NCI-H2081 (cell line): Measurements from ENCODE around the gene CAMSAP3.
"Not testable (repeated sequence)": the region's sequence is repeated elsewhere in the genome, so short reads cannot be mapped to it uniquely, and the experiment has no call there.

Experiments
- DNase-seq, 2 experiments: peaks; one replicate each; lab custom pipeline; 2025; lab: John Stamatoyannopoulos, UW

Gene CAMSAP3

DNA sequence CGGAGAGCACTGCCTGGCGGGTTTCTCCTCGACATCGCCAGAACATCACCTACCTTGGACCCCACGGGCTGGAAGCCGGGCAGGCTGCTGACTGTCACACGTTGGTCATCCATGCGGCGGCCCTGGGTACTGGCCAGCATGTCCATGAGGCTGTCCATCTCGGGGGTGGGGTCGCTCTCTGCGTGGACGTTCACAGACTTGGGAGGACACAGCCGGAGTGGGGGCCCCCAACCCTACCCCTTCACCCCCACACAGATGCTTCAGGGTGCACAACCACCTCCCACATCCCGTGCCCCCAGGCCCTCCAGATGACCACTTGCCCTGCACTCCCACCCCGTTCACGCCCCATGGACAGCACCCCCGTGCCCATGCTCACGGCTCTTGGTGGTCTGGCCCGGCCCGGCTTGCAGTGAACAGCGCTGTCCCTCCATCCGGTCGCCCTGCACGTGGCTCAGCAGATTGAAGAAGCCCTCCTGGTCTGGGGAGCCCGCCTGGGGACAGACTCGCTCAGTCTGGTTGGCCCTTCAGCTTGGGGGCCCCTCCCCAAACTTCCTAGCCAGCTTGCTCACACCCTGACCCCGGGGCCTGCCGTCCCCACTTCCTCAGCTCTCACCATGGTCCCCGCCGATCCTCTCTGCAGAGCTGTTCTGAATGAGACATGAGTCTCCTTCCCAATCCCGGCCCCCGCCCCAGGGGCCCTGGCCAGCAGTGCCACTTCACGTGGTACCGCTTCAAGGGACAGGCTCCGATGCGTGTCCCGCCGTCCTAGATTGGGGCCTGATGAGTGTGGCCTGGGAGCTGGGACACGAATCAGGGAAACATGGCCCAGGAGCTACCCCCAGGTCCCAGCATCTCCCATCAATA is 36.9 kb downstream of the CAMSAP3 start:
- DNase-seq = no peak

DNA sequence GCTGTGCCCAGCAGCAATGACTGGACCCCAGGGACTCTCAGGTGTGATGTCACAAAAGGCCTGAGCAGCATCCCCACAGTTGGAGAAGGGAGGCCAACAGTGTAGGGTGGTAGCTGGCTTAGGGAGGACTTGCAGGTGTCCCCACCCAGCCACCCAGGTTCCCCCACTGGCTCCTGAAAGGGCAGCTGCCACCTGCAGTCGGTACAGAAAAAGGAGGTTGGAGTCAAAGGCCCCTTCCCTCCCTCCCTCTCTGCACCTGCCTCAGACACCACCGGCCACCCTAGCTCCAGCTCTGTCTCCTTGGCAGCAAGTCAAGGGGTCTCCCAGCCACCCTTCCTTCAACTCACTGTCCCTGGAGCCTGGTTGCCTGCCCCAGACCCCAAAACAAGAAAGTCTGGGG is 38.0 kb downstream of the CAMSAP3 start, which contains the start of gene PCP2:
TSS of gene PCP2 (minus strand) at position 22 of the 400 bp plus-strand sequence. CDS start 262 bp downstream, outside the sequence.
- no peak for DNase-seq

DNA sequence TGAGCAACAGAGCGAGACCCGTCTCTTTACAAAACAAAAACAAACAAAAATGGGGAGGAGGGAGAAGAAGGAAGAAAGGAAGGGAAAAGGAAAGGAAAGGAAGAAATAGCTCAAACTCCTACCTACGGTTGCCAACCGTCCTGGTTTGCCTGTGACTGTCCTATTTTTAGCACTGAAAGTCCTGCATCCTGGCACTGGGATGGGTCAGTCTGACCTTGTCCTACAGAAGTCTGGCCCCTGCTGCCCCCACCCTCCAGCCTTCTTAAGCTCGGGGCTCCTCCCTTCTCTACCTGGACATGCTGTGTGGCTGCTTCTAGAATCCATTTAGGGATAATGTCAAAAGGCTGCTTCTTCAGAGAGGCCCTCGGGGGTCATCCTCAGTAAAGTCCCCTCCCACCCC is 40.0 kb downstream of the CAMSAP3 start:
- no peak for DNase-seq

DNA sequence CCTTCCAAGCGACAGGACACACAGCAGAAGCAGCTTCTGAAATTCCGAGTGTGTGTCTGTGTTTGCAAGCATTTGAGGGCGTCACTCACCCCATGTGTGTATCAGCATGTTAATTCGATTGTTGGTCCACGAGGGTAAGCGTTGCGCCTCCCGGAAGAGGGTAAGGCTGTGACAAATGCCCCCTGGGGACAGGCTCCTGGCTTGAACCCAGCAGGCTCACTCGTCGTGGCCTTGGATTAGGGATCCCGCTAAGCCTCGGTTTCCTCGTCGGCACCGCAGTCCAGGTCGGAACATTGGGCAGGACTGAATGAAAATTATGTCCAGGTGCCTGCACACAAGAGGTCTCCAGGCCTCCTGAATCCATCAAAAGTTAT is 40.6 kb downstream of the CAMSAP3 start:
- DNase-seq = no peak

DNA sequence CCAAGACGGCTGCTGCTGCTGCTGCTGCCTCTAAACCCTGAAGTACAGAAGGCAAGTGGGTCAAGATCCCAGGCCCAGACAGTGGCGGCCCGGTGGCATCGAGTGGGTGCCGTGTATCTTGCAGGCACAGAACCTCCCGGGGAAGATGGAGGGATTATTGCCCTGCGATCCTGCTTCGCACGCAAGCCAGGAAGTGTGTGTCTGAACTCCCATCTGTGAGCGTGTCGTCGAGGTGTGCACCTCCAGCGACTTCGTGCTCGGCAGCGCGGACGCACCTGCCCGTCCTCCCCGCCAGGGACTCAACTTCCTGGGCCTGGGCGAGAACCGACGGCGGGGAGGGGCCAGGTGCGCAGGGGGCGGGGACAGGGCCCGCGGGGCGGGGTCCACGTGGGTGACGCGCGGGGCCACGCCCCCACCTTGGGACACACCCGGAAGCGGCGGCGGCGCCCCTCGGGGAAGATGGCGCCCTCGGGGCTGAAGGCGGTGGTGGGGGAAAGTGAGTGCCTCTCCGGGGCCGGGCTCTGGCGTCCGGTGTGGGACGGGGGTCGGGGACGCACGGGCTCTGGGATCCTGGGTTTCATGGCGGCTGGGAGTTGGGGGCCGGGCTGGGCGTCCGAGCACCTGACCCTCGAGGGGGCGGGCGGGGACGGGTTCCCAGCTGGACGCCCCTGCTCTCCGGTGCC is 41.2 kb downstream of the CAMSAP3 start, which contains the start of gene STXBP2:
TSS of gene STXBP2 (plus strand) at position 420 of the 683 bp plus-strand sequence. CDS start at position 460, 40 bp downstream.
- DNase-seq = peak; percentile 73 to 76

DNA sequence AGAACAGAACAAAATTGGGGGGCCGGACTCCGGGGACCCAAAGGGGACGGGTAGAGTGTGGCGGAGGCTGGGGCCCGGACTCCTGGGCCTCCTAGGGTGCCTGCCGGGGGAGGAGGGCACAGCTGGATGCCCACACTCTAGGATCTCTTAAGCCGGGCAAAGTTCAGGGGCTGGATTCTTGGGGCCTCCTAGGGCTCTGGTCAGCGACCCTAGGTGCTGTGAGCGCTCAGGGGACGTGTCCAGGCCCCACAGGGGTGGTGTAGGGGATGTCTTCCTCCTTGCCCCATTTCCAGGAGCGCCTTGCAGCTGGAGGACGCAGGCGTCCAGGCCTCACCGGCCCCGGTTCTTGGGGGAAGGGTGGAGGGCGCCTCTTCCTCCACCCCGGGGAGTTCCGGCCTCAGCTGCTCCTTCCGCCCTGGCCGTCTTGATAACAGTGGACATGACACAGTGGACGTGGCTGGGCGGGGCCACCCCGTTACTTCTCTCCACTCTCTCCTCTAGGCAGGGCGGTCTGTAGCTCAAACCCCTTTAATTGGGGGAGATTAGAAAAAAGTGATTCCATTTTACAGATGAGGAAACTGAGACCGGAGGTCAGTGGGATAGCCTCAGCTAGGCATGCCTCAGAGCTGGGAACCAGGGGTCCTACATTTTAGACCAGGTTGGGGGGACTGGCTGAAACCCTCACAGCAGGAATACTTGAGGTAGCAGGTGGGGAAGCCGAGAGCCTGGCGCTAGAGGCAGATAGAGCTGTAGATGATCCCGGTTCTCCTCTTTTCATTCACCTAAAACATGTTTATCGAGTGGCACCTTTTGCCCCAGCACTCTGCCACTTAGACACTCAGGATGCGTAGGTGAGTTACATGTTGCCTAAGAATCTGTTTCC is 42.0 kb downstream of the CAMSAP3 start:
- DNase-seq = no peak

DNA sequence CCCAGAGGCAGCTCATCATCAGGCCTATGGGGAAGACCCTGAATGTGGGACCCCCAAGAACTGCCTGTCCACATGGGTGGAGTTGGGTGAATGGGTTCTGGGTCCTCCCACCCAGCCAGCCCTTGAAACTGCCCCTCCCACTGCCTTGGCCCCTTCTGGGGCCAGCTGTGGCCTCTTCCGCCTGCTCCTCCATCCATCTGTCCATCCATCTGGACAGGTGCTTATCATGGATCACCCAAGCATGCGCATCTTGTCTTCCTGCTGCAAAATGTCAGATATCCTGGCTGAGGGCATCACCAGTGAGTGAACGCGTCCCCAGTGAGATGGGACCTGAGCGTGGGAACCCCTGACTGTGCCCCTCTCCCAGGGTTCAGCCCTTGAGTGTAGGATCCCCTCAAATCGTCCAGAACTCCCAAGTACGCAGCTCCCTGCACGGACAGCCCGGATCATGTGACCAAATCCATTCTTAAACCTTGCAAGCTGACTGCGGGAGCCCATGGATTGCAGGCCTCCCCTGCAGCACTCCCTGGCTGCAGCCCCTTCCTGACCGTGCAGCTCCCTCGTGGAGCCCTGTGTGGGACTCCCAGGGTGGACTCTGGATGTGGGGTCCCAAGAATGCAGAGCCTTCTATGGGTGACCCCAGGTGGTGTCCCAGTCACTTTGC is 43.3 kb downstream of the CAMSAP3 start:
- DNase-seq = no peak

DNA sequence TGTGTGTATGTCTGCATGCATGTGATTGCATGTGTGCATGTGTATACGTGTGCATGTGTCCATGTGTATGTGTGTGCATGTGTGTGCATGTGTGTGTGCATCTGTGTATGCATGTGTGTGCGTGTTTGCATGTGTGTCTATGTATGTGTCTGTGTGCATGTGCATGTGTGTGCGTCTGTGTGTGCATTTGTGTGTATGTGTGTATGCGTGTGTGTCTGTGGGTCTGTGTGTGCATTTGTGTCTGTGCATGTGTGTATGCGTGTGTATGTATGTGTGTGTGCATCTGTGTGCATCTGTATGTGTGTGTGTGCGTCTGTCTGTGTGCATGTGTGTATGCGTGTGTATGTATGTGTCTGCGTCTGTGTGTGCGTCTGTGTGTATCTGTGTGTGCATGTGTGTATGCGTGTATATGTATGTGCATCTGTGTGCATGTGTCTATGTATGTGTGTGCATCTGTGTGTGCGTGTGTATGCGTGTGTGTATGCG is 44.2 kb downstream of the CAMSAP3 start:
- no peak for DNase-seq

DNA sequence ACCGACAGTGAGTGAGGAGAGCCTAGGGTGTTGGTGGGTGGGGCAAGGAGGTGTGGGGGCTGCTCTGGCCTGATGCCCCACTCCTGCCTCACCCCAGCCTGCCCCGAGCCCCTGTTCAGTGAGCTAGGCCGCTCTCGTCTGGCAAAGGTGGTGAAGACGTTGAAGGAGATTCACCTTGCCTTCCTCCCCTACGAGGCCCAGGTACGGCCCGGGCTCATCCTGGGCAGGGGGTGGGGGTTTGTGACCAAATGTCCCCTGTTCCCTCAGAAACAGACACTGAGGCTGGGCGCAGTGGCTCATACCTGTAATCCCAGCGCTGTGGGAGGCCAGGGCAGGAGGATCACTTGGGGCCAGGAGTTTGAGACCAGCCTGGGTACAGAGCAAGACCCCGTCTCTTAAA is 45.1 kb downstream of the CAMSAP3 start:
- no peak for DNase-seq

DNA sequence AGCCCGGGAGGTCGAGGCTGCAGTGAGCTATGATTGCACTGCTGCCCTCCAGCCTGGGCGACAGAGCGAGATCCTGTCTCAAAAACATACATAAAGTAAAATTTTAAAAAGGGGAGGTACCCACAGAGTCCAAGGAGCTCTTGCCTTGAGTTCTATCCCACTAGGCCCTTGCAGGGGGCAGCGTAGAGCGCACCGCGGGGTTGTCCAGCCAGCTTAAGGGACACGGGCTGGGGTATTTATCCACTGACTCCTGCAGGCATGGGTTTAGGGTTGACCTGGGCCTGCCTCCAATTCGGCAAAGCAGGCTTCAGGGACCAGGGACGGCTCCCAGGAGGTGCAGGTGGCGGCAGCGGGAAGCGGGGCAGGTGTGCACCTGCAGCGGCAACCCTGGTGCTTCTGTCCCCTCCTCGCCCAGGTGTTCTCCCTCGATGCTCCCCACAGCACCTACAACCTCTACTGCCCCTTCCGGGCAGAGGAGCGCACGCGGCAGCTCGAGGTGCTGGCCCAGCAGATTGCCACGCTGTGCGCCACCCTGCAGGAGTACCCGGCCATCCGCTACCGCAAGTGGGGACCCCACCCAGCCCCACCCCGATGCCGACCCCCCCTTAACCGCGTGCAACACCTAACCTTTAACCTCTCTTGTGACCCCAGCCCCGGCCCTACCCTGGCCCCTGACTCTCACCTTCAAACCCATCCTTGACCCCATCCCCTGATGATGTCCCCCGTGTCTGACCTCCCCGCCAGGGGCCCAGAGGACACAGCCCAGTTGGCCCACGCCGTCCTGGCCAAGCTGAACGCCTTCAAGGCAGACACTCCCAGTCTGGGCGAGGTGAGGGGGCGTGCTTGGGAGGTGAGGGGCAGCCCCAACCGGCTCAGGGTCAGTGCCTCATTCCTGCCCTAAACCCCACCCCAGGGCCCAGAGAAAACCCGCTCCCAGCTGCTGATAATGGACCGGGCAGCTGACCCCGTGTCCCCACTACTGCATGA is 45.9 kb downstream of the CAMSAP3 start:
- no peak for DNase-seq

DNA sequence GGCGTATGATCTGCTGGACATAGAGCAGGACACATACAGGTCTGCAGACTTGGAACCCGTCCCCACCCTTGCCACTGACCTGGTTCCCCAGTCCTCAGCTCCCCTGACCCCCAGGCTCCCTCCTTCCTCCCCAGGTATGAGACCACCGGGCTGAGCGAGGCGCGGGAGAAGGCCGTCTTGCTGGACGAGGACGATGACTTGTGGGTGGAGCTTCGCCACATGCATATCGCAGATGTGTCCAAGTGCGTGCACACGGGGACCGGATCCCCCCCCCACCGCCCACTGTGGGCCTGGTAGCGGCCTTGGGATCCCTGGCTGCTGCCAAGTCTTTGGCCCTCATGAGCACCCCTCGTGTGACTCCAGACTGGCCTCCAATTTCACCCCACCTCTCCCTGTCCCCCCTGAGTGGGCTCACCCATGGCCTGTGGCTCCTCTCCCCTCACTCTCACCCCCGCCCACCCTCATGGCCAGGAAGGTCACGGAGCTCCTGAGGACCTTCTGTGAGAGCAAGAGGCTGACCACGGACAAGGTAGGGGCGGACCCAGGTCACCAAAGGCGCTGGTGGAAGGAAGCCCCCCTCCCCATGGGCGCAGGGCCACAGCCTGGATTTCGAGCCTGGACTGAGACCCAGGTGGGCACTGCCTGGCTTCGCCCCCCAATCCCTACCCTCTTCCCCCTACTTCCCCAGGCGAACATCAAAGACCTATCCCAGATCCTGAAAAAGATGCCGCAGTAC is 46.8 kb downstream of the CAMSAP3 start:
- no peak for DNase-seq

DNA sequence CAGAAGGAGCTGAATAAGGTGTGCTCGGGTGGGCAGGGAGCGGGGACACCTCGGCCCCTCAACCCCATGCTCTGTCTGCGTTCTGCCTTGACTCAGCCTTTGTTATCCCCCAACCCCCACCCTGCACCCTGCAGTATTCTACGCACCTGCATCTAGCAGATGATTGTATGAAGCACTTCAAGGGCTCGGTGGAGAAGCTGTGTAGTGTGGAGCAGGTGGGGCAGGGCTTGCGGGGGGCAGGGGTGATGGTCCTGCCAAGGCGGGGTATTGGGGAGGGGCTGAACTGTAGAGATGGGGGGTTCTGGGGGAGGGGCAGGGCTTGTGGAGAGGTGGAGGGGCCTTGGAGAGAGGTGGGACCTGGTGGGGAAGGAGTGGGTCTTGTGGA is 47.4 kb downstream of the CAMSAP3 start:
- no peak for DNase-seq

DNA sequence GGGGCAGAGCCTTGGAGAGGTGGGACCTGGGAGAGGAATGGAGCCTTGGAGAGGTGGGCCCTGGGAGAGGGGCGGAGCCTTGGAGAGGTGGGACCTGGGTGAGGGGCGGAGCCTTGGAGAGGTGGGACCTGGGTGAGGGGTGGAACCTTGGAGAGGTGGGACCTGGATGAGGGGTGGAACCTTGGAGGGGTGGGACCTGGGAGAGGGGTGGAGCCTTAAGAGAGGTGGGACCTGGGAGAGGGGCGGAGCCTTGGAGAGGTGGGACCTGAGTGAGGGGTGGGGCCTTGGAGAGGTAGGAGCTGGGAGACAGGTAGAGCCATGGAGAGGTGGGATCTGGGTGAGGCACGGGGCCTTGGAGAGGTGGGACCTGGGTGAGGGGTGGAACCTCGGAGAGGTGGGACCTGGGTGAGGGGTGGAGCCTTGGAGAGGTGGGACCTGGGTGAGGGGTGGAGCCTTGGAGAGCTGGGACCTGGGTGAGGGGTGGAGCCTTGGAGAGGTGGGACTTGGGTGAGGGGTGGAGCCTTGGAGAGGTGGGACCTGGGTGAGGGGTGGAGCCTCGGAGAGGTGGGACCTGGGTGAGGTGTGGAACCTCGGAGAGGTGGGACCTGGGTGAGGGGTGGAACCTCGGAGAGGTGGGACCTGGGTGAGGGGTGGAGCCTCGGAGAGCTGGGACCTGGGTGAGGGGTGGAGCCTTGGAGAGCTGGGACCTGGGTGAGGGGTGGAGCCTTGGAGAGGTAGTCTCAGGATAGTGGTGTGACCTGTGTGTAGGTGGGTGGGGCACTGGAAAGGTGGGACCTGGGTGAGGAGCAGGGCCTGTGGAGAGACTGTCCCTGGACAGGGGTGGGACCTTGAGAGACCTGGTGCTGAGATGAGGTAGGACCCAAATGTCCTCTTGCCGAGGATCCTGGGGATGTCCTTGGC is 48.2 kb downstream of the CAMSAP3 start:
- not testable (repeated sequence) for DNase-seq

DNA sequence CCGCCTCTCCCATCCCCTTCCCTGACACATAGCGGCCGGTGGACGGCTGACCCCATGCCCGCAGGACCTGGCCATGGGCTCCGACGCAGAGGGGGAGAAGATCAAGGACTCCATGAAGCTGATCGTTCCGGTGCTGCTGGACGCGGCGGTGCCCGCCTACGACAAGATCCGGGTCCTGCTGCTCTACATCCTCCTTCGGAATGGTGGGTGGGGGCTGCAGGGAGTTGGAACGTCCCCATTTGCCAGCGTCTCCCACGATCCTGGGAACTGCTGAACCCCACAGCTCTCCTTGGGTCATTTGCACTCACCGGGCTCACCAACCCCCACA is 48.9 kb downstream of the CAMSAP3 start:
- no peak for DNase-seq

DNA sequence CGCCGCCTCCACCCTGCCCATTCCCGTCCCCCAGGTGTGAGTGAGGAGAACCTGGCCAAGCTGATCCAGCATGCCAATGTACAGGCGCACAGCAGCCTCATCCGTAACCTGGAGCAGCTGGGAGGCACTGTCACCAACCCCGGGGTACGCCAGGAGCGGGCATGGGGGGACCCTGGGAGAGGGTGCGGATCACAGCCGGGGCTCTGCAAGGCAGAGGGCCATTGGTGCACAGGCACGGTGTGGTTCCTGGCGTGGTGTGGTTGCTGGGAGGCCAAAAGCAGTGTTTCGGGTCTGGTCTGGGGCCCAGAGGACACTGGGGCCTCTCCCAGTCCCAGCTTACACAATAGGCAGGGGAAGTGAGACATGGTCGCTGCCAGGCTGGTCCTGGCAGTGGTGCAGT is 49.5 kb downstream of the CAMSAP3 start:
- DNase-seq = no peak

DNA sequence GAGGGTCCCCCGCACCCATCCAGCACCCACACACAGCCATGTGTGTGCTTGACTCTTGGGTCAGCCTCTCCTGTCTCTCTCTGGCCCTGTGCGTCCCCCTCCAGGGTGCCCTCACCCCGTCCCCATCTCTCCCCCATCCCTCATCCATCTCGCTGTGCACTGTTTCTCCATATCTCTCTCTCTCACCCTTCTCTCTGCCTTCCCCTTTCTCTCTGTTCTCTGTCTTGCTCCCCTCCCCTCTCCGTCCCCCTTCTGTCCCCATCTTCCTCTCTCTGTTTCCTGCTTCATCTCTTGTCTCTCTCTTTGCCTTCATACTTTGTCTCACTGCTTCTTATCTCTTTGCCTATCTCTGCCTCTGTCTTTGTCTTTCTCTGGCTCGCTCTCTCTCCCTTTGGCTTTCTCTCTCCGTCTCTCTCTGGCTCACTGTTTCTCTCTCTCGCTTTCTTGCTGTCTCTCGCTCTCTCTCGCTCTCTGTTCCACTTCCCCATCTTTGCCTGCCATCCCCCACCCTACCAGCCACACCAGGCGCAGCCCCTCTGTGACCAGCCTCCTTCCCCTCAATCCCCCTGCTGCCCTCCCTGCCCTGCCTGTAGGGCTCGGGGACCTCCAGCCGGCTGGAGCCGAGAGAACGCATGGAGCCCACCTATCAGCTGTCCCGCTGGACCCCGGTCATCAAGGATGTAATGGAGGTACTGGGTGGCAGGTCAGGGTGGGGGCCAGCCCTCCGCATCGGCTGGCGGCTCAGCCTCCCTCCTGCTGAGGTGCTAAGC is 50.2 kb downstream of the CAMSAP3 start:
- no peak for DNase-seq

DNA sequence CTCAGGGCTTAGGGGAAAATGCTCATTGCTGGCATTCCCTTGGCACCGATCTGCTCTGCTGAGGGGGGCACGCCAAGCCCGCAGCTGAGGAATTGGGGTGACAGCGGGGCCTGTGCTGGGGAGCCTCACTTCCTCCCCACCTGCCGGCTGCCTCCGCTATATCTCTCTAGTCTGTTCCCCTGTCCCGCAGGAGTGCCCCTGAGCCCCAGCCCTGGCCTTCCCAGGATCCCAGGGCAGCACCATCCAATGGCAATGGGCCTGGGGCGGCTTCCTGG is 50.7 kb downstream of the CAMSAP3 start:
- no peak for DNase-seq

DNA sequence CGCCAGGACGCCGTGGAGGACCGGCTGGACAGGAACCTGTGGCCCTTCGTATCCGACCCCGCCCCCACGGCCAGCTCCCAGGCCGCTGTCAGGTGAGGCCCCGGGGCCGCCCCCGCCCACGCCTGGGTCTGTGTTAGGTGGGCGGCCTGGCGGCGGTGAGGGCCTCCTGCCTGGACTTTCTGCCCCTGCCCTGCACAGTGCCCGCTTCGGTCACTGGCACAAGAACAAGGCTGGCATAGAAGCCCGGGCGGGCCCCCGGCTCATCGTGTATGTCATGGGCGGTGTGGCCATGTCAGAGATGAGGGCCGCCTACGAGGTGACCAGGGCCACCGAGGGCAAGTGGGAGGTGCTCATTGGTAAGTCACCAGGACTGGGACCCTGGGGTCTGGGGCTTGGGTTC is 51.5 kb downstream of the CAMSAP3 start:
- no peak for DNase-seq
